Stimulated activated CD8-positive, alpha-beta memory T cell treated with anti-CD3 and anti-CD28 coated beads, Interleukin-4, amount 100 ng/mL, for 24 hours (primary cell): ENCODE measurements around the gene COBL.

Experiments used
- DNase-seq: peaks from one replicate; pipeline ENCODE4 v3.0.0-alpha.2; 2020; ENCODE audit warnings: low read depth

Gene COBL, protein sequence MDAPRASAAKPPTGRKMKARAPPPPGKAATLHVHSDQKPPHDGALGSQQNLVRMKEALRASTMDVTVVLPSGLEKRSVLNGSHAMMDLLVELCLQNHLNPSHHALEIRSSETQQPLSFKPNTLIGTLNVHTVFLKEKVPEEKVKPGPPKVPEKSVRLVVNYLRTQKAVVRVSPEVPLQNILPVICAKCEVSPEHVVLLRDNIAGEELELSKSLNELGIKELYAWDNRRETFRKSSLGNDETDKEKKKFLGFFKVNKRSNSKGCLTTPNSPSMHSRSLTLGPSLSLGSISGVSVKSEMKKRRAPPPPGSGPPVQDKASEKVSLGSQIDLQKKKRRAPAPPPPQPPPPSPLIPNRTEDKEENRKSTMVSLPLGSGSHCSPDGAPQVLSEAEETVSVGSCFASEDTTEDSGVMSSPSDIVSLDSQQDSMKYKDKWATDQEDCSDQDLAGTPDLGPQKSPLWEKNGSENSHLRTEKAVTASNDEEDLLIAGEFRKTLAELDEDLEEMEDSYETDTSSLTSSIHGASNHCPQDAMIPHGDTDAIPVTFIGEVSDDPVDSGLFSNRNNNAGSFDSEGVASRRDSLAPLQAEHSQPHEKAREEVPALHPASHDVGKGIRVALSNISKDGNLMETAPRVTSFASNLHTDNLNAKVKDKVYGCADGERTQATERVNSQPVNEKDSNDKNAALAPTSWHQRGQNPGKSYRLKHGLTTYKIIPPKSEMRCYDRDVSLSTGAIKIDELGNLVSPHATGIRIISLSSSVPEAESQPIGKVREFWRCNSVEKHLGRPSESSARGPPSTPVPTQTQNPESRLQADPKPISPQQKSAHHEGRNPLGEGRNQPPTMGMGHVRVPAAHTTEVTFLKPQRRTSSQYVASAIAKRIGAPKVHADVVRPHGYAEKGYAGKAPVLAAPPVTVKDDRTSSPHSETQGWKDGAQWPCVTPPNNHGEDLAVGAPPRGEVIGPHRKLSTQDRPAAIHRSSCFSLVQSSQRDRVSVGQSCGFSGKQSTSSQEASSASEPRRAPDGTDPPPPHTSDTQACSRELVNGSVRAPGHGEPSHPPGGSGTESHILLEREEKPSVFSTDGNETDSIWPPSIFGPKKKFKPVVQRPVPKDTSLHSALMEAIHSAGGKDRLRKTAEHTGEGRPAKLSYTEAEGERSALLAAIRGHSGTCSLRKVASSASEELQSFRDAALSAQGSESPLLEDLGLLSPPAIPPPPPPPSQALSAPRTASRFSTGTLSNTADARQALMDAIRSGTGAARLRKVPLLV

DNA sequence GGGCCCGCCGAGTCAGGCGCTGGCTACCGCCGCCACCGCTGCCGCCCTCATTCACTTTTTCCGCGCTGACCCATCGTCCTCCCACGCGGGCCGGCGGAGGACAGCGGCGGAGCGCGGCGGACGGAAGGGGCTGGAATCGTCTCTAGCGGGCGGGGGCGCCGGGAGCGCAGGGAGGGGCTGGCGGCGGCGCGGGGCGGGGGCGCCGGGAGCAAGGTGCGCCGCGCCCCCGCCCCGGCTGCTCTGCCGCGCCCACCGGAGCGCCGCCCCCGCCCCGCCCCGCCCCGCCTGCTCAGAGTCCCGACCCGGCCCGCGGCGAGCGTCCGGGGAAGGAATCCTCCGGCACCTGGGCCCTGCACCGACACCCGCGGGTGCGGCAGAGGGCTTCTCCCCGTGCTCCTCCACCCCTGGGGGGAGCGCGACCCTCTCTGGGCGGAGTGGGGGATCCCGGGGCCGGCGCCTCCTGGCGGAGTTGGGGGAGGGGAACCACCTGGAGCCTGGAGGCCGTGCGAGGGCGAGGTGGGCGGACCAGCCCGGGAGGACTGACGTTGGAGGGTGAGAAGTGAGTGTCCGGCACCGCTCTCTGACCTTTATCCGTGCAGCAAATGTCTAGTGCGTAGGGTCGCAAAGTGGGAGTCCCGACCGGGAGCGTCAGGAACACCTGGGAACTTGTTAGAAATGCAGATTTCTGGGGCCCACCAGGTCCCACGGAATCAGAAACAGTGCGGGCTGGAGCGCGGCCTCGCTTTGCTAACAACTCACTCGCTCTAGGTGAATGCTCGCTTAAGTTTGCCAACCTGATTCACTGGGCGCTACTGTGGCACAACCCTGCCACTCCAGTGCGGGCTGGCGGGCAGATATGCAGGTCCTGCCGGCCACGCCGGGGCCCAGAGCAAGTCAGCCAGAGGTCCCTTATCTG is at the start of gene COBL:
COBL (minus strand) TSS at position 144 of the 916 bp plus-strand sequence. CDS start 176 bp downstream, outside the sequence.
- no peak for DNase-seq

DNA sequence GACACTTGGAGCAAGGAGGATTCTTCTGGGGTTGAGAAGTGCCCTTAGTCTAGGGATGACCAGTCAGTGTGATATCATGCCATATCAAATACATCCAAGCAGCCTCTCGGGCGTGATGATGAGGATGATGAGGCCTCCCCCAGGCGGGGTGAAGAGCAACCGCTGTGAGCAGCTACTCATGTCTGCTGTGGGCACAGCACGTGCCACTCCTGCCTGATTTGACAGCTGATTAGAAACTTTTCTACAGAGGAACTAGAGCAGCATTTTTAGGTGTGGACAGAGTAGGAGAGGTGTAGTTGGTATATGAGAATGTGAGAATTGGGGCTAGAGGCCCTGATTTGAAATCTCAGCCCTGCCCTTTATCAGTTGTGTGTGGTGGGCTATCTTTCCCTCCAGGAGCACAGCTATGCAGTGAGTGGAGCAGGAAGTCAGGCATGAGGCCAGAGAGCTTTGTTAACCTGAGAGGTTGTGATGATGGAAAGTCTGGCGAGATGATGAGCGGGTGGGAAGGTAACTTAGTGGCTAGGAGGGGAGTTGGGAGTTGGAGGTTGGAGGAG is 49.6 kb upstream of the COBL start:
- DNase-seq: no peak

DNA sequence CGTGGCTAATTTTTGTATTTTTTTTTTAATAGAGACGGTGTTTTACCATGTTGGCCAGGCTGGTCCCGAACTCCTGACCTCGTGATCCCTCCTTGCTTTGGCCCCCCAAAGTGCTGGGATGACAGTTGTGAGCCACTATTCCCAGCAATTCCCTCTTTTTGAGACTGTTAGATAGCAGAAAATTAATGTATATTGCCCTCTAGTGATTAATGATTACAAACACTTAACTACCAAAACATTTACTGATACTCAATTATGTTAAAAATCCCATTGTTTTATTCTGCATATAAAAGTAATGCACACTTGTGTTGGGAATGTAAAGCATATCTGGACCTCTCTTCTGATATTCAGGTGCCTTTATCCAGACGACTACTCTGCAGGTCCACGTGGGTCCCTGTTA is 41.2 kb upstream of the COBL start:
- DNase-seq: no peak

DNA sequence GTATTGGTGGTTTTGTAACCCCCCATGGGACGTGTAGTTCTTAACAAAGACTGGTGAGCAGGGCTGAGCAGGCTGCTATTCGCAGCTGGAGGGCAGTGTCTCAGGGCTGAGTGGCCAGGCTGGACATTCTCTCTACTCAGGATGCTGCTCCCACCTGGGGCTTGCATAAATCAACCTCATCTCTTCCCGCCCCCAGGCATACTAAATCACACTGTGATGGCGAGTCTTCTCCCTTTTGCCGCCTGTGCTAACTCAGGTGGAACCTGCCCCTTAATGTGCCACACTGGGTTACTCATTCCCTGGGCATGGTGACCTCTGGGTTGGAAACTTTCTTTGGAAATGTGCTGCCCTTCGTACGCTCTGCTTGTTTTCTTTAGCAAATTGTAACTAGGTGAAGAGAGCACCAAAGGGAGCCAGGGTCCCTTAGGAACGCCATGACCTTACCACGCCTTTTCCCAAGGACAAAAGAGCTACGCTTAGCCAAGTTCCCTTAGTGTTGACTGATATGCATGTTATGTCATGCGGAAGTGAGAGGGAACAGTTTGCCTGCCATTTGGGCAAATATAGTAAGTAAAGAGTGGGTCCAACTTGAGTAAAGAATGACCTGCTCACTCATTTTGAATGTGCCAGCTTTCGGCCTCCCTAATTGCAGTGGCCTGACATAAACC is 40.4 kb upstream of the COBL start:
- no peak for DNase-seq

DNA sequence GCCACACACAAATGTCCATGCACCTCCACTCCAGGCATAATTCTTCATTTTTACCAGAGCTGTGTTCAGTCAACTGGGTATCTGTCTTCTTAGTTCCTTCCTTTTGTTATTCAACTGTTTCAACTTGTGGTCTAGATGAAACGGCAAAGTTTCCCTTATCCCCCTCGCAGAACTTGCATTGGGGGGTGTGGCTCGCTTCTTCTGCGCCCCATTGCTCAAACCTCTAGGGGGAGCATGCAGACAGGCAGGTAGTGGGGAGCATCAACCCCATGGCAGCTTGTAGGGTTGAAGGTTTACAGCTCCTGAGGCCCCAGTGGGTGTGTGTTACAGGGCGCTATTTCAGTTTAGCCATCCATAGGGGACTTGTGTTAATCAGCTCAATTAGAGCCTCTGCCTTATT is 38.3 kb upstream of the COBL start:
- no peak for DNase-seq

DNA sequence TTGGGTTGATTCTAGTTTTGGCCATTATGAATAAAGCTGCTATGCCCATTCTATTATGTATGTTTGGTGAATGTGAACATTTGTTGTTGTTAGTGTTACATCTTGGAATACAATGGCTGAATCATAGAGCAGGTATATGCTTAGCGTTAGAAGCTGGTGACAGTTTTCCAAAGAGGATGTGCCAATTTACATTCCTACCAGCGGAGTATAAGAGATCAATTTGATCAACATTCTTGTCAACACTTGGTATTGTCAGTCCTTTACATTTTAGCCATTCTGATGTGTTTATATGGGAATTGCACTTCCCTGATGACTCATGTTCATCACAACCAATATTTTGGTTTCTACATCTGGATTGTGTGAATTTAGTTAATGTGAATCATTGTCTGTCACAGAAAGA is 37.8 kb upstream of the COBL start:
- no peak for DNase-seq

DNA sequence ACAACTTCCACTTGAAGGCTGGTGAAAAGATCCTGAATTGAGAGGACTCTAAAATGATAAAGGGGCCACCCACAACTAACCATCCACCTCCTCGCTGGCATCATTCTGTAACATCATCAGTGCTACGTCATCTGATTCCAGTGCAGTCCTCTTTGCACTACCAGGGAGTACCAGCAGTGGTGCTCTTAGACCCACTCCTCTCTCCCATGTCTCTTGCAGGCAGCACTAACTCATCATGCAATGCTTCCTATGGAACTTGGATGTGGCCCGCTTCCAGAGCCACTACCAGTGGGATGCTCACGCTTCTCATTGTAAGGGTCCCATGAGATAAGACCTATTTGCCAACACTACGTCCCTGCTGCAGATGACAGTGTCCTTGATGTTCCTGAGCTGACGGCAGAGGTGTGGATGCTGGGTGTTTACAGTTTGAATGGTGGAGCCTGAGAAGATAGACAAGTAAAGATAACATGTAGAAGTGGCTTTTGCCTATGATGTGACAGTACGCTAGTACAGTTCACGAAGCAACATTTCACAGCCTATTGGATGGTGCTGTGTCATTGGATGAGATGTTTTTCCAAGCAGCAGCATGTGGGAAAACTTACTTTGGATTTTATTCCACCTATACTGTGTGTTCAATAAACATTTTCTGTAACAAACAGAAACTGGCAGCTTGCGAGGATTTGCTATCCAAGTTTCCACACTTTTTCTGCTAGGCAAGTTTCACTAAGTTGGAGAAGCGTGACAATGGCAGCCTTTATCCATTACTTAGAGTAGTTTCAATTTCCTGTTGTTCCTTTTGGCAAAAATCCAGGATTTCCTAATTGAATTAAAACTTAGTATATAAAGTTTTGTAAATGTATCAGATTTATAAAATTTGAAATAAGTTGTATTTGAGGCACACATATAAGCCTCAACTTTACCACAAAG is 35.8 kb upstream of the COBL start:
- DNase-seq: no peak

DNA sequence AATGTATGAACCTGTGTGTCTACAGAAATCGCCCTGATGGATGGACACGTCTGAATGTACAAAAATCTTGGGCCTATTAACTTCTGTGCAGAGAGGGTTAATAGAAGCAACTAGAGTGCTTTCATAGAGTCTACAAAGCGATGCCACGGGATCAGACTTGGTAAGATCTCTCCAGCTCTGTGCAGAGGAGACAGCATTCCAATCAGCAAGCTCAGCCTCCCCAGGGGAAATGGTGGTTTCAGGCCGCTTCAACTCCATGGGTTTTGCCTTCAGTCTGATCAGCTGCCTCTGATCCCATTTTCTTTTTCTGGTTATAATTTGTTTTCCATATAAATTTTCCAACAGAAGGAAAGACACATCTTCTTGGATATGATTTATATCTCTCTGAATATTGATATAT is 35.1 kb upstream of the COBL start:
- DNase-seq: no peak

DNA sequence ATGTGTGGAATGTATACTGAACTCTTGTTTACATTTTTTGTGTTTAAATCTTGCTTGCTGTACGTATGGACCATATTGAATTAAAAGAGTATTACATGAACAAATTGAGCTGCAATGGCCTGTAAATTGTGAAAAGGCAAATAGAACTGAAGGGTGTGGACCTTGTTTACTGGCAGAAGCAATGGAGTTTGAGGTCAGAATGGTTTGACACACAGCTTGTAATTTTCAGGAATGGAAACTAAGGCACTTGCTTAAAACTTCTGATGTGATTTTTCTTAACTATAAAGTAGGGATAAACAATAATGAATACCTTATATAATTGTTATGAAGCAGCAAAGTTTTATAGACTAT is 33.9 kb upstream of the COBL start:
- no peak for DNase-seq

DNA sequence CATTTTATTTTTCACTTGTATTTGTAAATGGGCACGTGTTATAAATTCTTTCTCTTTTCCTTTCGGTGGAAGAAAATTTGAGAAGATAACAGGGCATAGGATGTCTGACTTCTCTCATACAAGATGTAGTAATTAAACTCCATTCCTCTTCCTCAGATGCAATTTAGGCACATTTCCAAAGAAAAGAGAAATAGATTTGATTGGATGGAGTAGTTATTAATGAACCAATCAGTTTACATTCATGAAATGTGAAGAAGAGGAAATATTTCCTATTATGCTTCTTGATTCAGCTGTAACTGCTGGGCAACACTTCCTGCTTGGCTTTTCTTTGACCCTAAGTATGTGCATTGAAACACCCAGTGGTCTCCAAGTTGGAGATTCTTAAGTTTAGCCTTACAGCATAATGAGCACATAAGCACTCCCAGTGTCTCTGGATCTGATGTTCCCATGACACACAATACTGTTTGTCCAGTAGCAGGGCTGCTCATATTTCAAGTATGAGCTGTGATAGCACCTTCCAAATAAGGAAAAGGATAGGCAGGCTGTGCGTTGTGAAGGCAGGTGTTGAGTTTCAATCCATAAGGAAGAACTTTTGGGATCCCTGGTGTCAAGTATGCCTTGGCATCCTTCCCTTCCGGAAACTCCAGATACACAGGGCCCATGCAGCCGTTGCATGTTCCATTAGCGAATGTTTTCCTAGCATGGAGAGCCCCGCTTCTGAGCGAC is 33.4 kb upstream of the COBL start:
- DNase-seq: no peak

DNA sequence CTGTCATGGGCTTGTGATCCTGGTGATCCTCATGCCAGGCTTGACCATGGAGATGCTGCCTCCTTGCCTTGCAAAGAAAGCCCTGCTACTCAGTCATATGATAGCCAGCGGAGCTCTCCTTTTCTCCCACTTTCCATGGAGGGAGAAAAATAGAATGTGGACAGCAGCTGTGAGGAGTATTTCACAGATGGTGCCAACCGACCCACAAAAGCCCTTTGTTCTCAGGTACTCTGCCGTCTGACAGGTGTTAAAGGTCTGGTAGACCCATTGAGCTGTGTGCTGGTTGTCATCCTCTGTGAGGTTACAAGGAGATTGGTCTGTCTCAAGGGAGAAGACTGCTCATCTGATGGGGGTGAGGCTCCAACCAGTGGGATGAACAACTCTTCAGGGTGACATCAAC is 29.5 kb upstream of the COBL start:
- DNase-seq: no peak

DNA sequence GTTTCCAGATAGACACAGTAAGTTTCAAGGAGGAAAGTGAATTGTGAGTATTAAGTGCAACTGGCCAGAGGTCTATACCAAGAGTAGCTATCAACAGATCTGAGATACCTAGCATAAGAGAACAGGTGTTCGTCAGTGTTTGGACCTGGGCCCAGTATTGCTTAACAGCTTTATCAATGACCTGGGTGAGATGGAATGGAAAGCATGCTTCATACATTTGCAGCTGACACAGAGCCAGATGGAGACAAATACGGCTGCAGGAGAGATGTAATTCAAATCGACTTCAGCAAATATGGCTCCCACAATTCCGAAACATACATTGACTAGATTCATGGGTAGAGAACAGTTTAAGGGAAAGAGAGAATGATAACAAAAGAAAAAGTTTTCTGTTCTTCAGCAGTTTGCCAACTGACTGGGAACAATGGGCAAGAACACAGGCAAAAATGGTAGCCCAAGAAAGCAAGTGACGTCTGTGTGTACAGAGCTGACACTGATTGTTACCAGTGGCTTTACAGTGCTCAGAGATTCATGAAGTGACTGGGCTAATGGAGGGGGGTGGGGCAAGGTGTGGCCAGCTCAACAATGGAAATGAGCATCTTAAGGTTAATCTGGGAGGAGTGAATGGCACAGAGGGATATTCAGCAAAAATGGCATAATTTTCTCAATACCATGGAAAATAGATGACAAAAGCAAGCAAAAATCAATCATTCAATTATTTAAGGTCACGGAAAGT is 28.0 kb upstream of the COBL start:
- DNase-seq: no peak

DNA sequence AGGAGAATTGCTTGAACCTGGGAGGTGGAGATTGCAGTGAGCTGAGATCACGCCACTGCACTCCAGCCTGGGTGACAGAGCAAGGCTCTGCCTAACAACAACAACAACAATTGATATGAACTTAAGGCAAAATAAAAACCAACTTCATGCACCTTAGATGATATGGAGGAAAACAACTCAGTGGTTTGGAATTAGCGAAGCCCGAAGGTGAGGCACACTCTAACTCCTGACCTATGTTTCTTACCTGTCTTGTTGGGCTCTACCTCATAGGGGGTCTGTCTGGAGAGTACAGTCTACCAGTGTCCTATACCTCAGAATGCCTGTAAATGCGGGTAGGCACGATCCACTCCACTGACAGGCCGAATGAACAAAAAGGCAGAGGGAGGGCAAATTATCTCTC is 24.3 kb upstream of the COBL start:
- no peak for DNase-seq

DNA sequence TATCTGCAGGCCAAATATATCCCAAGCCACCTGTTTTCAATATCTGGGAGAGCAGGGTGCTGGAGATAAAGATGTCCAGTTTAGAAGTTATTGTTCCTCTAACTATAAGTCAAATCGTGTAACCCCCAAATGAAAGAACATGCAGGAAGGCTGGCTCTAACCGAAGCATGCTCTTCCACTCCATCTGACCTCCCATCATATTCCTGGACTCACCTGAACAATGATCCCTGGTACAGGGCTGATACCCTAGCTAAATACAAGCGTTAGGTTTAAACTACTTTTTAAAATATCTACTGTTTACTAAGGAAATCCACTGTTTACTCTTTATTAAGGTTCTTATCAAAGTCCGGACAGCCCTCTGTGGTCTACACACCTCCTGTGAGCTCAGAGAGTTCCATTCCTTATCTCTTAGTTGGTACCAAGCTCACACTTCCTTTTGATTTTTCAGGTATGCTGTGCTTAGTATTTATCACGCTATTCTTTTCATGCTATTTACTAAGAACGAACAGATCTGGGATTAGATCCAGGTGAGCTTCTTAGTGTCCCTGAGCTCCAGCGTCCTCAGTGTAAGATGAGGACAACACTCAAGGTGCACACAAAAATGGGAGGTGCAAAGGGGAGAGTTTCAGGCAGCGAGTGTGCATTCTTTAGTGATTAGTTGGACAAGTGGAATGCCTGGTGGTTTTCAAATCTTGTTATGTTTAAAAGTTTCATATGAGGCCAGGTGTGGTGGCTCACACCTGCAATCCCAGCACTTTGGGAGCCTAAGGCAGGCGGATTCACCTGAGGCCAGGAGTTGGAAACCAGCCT is 23.6 kb upstream of the COBL start:
- no peak for DNase-seq

DNA sequence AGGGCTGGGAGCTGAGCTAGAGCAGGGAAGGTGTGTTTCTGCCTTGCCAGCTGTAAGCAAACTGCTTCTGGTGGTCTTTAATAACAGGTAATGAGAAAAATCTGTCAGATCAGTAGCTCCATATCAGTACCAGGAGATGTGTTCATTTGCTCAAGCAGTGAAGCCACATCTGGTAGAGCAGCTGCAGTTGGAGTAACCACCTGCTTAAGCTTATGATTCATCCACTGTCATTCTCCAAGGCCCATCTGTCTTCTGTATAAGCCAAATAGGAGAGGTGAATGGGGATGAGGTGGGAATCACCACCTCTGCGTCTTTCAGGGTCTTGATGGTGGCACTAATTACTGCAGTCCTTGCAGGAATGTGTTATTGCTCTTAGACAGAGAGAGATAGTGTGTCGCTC is 18.4 kb upstream of the COBL start:
- no peak for DNase-seq

DNA sequence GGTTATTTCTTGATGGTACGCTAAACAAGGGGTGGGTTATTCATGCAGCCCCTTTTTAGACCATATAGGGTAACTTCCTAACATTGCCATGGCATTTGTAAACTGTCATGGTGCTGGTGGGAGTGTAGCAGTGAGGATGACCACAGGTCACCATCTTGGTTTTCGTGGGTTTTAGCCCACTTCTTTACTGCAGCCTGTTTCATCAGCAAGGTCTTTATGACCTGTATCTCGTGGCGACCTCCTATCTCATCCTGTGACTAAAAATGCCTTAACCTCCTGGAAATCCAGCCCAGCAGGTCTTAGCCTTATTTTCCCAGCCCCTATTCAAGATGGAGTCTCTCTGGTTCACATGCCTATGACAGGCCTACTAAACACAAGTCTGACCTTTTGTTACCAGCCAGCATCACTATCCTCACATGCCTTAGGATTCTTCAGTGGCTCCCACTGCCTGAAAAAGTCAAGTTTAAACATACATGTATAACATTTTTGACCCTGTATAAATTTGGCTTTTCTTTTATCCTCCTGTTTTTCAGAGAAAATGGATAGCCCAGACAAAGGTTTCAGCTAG is 13.2 kb upstream of the COBL start:
- DNase-seq: no peak

DNA sequence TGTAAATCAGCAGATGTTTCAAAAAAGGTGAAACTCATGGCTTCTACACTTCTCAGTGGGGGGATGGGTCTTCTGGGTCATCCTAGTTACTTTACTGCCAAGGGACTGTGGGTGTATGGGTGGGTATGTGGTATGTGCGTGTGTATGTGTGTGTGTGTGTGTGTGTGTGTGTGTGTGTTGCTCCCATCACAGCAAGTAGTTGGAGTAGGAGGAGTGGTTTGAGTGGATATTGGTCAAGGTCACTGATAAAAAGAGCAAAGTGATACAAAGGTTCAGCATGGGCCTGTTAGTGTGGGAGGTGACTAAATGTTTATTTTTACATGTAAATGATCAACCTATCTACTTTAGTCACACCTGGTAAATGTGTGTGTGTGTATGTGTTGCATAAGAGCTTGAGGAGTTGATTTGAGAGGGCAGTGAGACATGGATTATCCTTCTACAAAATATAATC is 11.8 kb upstream of the COBL start:
- DNase-seq: no peak
